GM18502 (cell line): ENCODE measurements around the gene MTCL3.

ENCODE experiments used
- ATAC-seq: cut with Tn5 transposase; IDR thresholded peaks from one replicate; pipeline ENCODE4 v1.9.1; 2021; ENCODE audit warnings: mild to moderate bottlenecking; ENCODE audit not compliant: unreplicated experiment, poor library complexity

Gene MTCL3

DNA sequence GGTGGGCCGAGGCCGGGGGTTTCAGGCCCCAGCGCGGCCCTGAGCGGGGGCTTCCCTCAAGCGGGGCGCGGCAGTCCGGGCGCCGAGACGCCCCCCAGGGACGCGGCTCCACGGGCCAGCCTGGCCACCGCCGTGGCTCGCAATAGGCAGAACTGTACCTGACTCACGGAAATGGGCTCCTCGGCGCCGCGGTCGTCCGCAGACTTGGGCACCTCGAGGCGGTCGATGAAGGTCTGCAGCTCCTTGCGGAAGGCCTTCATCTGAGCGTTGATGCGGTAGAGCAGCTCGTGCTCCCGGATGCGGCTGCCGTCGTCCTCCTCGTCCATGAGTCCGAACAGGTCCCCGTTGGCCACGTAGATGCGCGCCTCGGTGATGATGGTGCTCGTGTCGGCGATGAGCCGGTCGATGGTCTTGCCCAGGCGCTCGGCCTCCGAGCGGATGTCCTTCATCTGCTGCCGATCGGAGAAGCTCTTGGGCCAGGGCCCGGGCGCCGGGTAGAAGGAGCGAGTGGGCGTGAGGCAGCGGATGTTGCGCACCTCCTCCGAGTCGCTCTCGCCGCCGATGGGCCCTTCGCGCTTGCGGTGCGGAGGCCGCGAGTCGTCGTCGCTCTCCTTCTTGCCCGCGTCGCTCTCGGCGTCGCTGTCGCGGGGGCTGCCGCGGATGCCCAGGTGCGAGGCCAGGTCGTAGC, 43.9 kb downstream of the MTCL3 start:
- no peak for ATAC-seq

DNA sequence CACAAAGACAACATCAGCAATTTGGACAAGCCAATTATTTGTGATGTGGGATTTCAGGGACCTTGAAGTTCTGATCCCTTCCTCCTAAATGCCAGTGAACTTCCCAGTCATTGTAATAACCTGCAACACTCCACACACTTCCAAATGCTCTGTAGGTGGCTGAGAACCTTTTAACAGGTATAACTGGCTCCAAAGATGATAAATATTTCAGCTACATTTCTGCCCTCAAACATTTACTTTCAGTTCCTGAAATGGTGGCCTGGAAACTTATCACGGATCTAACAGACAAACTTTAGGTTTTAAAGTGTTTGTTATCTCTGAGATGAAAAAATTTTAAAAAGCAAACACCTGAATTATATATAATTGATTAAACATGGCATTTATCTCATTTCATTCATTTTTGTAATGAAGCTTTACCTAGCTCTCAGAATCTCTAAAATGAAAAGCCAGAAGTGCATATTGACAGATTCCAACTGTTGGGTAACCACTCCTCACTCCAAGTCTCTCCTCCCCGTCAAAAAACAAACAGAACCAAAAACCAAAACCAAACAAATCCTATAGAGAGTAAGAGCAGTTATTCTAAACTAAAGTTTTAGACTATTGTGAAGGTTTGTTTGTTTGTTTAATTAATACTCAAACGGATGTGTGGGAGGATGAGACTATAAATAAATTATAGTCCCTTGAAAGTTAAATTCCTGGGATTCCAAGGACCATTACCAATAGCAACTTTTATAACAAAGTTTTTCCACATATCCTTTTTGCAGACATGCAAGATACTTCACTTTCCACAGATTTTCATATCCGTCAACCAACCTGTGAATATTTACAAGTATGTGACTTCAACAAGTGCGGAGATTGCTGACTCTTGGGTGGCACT, 47.5 kb downstream of the MTCL3 start:
- peak; percentile 61 for ATAC-seq

DNA sequence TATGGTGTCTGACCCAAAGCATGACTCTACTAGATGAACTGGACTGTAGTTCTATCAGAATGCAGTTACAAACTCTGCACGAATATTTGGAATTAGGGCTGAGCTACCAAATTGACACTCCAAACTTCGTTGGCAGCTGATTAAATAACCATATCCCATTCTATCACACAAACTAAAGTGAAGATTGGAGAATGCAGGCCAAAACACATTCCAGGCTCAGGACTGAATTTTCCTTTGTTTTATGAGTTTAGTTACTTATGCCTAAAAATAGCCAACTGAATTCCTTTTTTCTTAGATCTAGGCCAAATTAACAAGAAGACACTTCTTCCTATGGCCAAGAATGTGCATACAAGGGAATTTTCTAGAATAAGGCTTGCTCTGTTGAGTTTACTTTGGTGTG, 50.2 kb downstream of the MTCL3 start:
- ATAC-seq: no peak

DNA sequence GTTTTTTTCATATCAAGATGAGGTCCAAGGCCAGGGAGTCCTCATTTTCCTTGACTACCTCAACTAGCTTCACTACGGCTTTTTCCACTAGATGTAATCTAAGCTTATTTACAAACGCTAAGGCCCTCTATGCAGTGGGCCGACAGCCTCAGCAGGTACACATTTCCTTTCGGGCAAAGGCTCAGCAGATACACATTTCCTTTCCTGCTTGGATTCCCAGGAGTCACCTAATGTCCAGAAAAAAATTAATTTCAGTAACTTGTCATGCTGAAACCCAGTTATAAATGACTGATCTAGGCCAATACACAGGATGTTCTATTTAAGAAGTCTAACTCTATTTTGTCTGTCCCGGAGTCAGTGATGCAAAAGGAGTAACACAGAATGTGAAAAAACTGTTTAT, 52.7 kb downstream of the MTCL3 start:
- no peak for ATAC-seq

DNA sequence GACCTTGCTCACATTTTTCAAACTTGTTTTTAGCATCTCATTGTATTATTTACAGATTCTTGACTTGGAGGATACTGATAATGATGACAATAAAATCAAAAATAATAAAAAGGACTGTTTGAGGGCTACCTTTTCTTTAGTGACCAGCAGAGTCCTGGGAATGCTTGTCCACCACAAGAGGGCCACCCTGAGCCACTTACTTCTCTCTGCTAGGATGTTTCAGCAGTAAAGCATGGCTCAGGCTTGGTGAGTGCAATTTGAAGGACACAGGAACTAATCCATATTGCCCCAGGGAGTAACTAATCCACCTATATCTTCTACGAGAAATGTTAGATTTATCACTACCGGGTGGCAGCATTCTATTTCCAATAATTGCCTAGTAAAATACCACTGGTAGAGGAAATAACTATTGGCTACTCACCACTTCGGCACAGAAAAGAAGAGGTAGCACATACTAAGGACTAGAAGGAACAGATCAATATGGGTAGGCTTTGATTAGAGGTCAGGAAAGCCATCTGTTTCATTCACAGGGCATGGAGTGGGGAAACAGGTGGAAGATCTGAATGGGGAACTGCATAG, 54.2 kb downstream of the MTCL3 start:
- peak; percentile 89 for ATAC-seq

DNA sequence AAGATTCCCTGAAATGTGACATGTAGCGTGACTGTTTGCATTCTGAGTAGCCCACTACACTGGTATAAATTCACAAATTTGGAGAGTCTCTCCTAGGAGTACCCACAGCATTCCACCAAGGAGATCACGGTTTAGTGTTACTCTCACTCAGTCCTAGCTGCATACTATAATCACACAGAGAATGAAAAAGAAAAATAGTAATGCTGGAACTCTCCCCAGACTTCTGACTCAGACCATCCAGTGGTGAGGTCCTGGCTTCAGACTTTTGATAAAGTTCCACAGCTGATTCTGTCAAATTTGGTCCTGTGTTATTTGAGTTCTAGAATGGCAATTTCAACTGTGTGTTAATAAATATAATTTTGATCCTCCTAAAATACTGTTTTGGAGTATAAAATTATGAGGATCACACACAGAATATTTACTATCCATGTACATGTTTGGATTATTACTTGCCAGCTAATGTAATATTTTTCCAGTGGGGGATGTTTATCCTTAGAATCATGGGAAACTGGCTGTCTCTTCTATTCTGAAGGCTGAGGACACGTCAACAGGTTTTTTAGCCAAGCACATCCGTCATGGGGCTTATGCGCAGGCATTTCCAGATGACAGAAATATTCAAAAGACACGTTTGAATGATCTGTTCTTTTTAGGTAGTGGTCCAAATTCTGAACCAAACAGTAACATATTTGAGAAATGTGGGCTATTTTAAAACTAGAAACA, 54.8 kb downstream of the MTCL3 start:
- ATAC-seq: no peak

DNA sequence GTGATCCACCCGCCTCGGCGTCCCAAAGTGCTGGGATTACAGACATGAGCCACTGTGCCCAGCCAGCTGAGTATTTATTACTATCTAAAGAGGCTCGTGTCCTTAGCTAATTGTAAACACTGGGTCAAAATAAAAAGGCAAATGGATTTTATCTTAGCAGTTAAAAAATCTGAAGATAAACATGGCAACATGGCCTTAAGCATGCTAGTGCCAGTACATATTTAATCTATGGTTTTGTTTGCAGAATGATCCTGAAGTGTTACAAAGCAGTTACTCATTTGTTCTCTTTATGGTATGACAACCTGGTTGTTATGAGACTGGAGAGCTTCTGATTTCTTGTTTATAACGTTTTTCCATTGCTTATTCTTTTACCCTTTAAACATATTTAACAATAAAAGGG, 56.1 kb downstream of the MTCL3 start:
- no peak for ATAC-seq

DNA sequence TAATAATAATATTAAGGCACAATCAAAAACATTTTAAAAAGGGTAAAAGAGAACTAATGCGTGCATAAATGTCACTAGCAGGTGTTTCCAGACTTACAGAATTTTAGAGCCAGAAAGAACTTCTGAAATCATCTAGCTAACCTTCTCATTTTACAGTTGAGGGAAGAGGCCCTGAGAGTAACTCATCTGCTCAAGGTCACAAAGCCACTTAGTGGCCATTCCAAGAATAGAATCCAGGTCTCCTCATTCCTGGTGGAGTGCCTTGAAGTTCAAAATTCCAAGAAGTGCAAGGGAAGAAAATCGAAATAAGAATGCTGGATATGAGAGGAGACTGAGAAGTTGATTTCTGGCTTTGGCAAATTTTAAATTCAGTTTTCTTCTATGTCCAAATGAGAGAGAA, 56.8 kb downstream of the MTCL3 start:
- no peak for ATAC-seq

DNA sequence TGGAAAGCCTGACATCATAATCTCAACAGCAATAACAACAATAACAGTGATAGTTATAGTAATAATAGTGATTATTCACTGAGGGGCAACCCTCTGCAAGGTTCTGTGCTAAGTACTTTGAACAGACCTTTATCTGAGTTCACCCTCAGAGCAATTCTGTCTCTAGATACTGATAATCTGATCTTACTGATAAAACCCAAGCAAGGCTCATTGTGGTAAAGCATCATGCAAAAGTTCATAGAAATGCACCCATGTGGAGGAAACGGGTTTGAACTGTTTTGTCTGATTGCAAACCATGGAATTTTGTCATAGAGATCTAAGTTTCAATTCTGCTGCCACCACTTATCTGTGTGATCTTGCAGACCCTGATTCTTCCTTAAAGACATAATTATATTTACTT, 58.7 kb downstream of the MTCL3 start:
- no peak for ATAC-seq

DNA sequence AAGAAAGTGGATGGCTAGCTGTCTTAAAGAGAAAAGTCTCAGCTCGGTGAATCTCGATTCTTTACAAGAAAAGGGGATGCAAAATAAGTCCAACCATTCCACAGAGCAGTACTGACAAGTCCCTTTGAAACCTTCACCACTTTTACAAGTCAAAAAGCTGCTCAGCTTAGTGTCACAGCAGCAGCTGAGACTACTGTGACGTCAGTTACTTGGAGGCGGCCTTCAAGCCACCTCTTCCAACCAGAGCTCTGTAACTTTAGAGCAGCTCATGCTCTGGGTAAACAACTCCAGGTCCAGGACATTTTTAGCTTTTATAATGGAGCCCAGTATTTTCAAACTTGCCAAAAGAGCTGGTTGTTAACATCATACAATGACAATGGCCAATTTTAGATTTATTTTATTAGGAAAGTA, 59.9 kb downstream of the MTCL3 start, which contains the start of gene KIAA0408:
Gene KIAA0408, minus strand, starts transcription at position 159 of the 411 bp plus-strand sequence. CDS start 5,408 bp downstream, outside the sequence.
- no peak for ATAC-seq

DNA sequence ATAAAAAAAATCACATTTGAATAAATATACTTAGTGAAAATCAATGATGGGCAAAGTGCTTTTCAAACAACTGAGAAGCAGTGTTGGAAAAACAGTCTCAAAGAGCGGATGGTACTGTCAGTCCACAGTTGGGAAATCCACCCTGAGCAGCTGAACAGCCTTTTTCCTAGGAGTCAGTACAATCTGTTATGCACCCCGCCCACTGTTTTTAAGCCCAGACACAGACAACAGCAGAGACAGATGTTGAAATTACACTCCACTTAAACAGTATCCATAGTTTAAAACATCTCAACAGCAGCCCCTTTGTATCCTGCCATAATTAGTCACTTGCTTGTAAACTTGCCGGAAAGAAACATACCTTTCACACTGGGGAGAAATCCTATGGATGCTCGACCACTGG, 60.3 kb downstream of the MTCL3 start:
- no peak for ATAC-seq

DNA sequence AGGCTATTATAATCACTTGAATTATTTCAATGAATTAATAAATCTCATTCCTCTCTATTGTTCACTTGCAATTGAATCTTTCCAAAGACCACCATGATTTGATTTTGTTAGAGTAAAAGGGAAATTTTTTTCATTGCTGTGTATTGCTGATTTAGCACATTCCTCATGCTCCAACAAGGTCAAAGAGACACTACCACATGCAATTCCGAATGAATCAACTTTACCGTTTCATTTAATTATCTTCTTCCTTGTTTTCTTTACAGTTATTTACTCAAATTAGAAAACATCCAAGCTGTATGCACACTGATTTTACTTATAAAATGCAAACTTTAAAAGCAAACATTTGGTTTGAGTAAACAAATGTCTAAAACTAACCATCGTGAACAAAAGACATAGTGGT, 60.9 kb downstream of the MTCL3 start:
- ATAC-seq: no peak

DNA sequence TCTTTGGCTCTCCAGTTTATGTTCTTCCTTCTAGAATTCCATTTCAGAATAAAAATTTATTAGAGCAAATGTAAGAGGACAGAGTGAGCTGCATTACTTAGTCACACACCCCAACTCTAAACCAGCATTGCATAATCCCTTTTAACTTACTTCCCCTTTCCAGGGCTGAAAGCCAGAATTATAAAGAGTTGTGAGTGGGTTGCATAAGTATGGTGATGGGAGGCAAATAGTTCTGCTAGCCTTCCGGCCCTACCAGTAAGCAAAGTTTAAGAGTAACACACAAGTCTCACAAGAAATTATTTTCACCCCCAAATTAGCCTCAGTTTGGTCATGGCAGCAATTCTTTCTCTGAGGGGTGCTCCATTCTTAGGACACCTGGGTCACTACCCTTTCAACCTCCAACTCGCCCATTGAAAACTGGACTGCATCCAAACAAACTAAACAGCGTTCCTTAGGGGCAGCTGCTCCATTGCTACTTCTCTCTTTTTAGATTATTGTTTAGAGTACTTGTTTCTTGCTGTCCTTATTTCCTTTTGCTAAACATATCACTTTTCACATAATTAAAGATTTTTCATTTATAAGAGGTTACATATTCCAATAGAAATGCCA, 61.6 kb downstream of the MTCL3 start:
- ATAC-seq: no peak

DNA sequence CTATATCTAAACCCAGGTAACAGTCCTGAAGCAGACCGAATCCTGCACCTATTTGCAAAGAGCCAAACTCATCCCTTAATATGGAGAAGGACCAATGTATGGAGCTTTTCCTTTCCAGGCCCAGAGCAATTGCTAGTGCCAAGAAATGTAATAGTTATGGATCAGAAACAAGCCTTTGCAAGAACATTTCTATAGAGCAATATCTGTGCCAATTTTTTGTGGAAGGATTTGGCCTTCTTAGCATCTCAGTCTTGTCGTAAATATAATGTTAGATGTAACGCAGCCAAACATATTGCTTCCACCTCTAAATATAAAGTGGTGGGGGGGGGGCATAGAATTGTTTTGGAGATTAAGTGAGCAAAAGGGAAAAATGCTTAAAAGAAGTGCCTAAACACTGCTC, 62.7 kb downstream of the MTCL3 start:
- ATAC-seq: no peak

DNA sequence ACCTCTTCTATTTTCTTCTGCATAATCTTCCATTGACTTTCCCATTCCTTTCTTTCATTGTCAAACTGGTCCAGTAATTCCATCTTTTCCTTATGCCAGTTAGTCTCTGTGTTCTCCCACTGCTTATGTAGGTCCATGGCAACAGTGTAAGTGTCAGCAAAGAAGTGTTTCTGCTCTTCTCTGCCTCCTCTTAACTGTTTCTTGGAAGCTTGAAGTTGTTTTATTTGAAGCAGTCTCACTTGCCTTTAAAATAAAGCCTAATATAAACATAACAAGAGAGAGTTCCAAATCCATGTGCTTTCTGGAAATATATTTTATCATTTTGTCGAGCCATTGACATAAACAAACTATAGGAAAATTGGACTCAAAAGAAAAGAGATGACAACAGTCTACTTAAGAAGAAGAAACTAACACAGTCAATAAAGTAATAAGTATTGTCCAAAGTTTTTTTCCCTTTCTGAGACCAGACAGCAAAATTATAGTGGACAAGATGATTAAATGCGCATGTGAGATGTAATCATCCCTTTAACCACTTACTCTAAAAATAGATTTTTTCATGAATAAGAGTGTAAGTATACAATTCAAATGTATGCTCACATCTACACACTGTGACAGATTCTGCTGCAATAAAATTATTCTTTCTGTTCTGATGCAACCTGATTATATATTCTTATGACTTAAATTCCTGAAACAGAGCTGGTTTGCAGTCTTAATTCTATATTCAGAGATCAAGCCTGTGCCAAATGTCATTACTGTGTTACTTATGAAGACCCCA, 65.1 kb downstream of the MTCL3 start:
- ATAC-seq: no peak

DNA sequence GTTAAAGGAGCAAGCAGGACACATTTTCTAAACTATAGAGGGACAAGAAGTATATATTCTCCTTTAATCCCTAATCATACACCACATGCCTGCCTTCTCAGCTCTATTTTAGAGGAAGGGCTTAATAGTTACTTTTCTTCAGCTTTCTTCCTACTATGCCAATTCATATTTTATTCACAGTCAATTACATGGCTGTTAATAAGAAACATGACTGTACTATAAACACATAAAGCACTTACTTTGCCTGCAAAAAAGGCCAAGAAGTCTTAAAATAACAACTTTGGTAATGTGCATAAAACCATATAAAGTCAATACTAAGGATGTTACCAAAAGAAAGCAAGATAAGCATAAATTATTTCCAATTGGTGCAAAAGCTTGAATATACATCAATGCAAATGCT, 66.3 kb downstream of the MTCL3 start:
- no peak for ATAC-seq

DNA sequence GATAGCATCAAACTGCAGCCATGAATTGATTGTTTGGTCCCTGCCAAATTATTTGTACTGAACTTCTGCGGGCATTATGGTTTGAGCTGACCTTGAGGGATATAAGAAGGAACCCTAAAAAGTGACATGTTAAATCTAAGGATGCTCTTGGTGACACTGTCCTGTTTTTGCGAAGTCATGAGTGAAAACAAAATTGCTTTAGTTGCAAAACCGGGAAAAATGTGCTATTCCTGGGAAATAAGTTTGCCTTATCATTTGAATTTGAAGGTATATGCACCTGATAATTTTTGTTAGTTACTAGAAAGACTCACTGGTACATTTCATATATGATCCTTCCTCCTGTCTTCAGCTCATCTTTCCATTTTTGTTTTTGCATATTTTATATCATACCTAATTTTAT, 67.7 kb downstream of the MTCL3 start:
- ATAC-seq: no peak

DNA sequence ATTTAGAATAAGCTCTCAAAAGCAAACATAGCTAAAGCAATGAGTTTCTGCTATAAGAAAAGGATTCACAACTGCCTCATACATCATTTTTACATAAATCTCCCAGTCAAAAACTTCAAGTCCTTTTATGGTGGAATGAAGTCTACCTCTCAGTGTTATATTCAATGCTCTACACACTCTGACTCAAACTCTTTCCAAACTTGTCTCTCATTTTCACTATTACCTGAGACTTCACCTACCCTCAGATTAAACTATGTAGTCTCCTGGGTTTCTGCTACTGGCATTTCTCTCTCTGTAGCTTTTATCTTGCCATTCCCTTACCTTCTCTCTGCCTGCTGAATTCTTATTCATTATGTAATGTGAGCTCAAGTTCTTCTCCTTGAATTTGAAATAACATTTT, 71.4 kb downstream of the MTCL3 start:
- no peak for ATAC-seq

DNA sequence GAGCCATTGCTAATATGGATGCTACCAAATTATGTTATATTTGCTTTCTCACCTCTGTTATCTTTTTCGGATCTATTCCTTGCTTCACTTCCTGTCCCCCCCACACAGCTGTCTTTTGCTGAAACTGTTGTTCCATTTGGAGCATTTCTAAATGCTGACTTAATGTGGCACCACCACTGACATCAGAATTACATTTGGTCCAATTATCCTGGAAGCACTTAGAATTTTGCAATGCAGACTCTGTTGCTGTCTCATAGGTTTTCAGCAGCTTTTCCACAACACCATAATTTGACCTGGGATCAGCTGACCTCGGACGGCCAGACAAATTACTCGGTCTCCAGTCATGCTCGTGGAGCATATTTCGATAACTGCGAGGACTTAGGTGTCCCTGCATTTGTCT, 72.8 kb downstream of the MTCL3 start:
- ATAC-seq: no peak

DNA sequence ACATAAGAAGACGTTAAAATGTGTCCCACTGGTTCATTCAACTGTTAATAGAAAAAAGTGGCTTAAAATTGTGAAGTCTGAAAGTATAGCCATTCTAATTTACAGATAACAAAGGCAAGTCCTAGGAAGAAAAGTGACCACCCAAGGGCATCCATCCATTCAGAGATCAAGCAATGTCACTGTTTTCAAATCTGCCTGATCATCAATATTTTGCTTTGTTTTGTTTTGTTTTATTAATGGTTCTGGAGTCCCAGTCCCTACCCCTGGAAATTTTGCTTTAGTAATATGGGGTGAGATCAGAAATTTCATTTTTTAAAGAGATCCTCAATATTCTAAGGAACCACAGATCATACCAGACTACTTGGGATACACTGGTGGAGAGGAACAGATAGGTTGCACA, 77.3 kb downstream of the MTCL3 start:
- no peak for ATAC-seq
